EH (cell line): ENCODE measurements around the gene PPARD.

Experiments
- DNase-seq: peaks from one replicate; pipeline ENCODE4 v3.0.0-alpha.2; 2015; ENCODE audit warnings: low read depth

Gene PPARD

GRCh38 chr6:35356391-35356790 is 14.0 kb downstream of the PPARD start:
- no peak for DNase-seq

DNA sequence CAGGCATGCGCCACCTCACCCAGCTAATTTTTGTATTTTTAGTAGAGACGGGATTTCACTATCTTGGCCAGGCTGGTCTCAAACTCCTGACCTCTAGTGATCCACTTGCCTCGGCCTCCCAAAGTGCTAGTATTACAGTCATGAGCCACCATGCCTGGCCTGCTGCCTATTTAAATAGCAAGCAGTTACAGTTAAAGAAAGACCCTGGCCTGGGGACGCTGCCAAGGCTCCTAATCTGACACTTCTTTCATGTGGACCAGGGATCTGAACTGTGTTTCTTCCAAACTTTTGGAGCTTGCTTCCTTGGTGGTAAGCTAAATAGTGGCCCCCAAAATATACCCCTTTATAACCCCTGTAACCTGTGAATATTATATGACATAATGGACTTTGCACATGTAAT is 15.3 kb downstream of the PPARD start:
- DNase-seq: no peak

GRCh38 chr6:35358086-35358485 is 15.7 kb downstream of the PPARD start:
- no peak for DNase-seq

DNA sequence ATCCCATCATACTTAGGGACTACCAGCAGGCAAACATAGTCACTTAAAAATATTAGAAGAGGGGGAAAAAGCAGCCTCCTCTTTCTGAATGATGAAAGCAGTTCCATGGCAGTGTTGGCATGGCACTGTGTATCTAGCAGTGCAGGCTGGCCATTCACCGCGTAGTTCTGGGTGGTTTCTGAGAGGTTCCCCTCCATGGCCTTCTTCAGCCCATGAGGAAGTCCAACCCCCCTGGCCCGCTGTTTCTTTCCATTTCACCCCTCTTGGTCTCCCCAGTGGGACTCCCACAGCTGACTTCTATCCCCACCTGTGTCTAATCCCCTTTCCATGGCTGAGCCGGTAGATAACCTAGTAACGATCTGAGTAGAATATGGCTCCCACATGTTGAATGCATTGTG is 17.0 kb downstream of the PPARD start:
- DNase-seq: no peak

GRCh38 chr6:35359744-35360348 is 17.5 kb downstream of the PPARD start:
- DNase-seq: peak; percentile 95

GRCh38 chr6:35360349-35361138 is 18.2 kb downstream of the PPARD start:
- DNase-seq: peak; percentile 31

GRCh38 chr6:35362200-35362599 is 19.8 kb downstream of the PPARD start:
- no peak for DNase-seq

DNA sequence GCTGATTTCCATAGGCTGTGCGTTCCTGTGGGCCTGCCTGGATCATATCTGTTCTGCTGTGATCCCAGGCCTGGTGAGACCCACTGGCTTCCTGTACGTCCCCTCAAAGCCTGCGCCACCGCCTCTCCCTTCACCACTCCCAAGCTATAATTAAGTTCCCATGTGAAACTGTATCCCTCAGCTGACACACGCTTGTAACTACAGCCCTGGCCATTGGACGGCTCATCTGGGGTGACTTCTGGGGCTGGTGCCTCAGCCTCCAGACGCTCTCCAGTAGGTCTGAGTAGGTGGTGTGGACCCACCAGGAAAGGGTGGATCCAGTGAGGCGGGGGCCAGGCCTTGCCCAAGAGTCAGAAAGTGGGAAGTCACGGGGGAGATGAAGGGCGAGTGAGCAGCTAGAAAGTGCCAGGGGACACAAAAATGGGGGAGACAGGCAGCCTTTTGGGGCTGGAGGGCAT is 21.0 kb downstream of the PPARD start:
- DNase-seq: peak; percentile 75

GRCh38 chr6:35365594-35366203 is 23.3 kb downstream of the PPARD start:
- DNase-seq: no peak

- no peak for DNase-seq
These were observed 23.8 kb downstream of the PPARD start for GRCh38 chr6:35366204-35366596.

DNA sequence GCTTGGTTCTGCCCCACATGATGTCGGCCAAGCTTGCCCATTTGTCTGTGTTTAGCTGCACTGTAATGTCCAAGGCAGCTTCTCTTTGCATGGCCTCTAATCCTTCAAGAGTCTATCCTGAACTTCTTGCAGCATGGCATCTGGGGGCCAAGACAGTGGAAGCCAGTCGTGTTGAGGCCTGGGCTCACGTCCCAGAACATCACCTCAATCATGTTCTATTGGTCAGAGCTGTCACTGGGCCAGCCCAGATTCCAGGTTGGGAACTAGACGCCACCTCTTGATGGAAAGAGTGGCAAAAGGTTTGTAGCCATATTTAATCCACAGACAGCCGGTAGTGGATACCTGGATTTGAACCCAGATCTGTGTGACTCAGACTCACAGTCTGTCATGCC is 25.3 kb downstream of the PPARD start:
- no peak for DNase-seq

DNA sequence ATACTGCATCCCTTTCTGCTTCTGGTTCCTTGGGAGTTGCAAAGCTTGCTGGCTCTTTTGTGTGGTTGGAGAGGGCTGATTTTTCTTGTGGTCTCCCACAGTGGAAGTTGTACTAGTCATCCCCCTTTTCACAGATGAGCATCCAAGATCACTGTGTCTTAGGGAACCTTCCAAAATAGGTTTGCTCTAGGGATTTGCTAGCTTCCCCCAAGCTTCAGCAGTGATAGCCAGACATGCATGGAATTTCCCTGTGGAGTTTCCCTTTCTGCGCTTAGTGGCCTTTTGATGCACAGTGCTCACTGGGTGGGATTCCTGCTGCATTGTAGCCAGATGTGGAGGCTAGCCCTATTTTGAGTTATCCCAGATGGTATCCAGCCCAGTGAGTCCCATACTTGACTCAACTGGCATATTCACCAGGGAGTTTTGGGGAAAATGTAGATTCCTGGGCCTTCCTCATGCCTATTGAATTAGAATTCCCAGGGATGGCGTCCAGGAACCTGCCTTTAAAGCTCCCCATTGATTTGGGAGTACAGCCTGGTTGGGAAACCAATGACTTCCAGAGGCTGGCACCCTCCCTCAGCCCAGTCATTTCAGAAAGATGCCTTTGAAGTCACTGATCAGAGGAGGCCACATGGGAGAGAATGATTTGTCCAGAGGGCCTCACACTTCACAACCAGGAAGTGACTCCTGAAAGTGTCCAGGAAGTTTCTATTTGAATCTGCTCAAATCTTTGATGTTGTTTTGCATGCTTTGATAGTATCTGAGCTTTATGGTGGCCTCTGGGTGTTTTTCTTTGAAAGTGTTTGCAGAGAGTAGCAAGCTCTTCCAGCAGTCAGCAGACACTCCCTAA is 25.9 kb downstream of the PPARD start:
- peak; percentile 85 for DNase-seq

- peak; percentile 100 for DNase-seq
These were observed 27.9 kb downstream of the PPARD start for GRCh38 chr6:35370124-35370741.

DNA sequence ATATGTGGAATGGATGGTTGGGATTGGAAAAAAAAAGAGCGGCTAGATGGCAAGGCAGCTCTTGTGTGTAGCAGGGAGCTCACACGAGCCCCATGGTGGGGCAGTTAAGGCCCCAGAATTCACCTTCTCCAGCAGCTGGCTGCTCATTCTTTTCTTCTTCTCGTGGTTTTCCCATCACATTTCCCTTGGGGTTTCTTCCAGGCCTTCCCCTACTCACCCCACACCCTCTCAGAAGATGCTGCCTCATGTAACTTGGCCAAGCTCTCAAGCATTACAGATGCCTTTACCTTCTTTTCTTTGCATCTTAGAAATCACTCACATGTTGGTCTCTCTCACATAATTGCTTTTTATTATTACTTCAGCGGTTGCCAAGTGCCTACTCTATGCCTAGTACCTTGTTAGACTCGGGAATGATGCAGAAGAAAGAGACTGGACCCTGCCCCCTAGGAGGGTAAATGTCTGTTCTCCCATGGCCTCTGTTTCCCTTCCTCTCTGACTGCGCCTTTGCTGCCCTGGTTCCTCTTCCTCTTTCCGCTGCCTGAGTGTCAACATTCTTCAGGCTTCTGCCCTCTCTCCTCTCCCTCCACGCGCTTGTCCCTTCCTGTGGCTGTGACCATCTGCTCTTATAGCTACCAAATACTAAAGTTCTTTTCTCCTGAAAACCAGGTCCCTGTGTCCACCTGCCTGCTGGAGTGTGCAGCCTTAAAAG is 28.6 kb downstream of the PPARD start:
- no peak for DNase-seq

DNA sequence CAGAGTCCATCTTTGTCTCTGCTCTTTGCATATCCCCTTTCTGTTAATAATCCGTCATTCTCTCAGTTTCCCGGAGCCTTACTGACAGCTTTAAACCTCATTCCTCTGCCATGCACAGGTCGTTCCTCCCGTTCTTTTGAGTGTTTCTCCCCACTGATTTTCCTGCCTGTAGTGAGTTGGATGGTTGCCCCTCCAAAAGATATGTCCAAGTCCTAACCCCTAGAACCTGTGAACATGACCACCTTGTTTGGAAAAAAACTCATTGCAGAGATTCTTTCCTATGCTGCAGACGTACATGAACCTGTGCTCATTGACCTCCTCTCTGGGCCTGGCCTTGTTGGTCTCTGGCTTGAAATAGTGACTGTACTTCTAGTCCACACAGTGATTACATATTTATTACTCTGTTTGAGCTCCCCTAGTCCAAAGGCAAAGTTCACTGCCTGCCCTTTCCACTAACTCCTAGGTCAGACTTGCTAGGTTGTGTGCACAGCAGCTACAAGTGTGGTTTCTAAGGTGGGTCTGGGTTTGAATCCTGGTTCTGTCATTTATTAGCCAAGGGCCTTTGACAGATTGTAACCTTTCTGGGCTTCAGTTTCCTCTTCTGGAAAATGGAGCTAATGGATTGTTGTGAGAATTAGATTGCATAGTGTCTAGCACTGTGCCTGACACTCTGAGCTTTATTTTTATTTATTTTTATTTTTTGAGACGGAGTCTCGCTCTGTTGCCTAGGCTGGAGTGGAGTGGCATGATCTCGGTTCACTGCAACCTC is 29.3 kb downstream of the PPARD start:
- DNase-seq: no peak

DNA sequence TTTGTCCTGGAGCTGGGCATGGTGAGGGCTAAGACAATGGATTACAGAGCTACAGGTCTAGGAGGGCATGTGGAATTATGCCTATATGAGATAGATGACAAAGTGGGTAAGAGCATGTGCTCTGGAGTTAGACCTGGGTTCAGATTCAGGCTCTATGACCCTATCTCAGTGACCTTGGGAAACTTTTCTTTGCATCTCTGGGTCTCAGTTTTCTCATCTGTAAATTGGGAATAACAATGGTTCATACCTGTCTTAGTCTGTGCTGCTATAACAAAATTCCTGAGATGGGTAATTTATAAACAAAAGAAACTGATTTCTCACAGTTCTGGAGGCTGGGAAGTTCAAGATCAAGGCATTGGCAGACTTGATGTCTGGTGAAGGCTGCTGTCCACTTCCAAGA is 30.3 kb downstream of the PPARD start:
- DNase-seq: no peak

DNA sequence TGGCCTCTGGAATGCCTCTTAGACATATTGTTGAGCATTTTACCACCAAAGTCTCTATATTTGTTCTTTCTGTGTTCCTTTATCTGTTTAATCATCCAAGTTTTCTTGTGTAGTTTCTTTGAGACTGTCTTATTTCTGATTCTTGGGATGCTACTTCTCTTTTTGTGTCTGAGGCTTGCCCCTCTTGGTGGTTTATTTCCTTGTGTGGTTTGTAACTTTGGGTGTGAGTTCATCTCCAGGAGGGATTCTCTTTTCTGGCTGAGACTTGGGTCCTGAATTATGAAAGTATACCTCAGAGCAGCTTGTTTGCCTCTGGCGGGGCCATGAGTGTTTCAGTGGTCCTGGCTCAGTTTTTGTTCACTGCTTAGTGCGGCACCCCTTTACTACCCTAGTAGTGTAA is 33.9 kb downstream of the PPARD start:
- DNase-seq: no peak

GRCh38 chr6:35377002-35377401 is 34.6 kb downstream of the PPARD start:
- DNase-seq: peak; percentile 40

- DNase-seq: no peak
These were observed 35.9 kb downstream of the PPARD start for GRCh38 chr6:35378261-35378660.

DNA sequence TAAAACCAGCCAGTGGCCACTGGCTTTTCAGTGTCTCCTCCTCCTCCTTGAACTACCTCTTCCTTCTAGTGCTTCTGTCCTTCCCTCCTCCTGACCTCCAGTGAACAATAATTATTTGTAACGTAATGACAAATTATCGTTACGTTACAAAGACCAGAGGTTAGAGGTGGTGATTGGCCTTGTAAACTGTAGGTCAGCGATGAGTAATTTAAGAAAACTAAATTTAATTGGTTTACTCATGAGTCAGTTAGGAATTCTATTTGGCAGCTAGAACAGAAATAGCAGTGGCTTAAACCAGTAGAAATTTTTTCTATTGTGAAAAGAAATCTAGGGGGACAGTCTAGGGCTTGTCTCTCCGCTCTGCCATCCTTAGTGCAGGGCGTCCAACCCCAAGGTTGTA is 38.8 kb downstream of the PPARD start:
- DNase-seq: peak; percentile 83

DNA sequence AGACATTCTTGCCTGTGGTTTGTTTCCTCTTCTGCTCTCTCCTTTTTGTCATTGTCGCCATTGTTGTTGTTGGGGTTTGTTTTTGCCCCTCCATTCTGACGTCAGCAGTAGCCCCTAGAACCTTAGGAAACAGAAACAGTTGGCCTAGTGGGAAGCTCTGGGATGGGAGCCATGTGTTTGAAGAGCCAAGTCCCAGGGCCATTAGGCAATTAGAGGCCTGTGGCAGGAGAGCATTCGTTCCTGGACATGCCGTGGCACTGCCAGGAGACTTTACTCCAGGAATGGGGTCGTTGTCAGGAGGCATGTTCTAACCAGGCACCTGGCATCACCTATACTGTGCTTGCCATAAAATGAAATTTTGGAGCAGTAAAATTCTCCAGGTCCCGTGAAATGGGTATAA is 39.7 kb downstream of the PPARD start:
- no peak for DNase-seq
